Measurements from ENCODE around the gene POLG2.
"Not testable (repeated sequence)": the region's sequence is repeated elsewhere in the genome, so short reads cannot be mapped to it uniquely, and the experiment has no call there.

Gene POLG2

GRCh38 chr17:64480951-64481350 is 15.9 kb downstream of the POLG2 start:
- no peak for DNase-seq

GRCh38 chr17:64477849-64478248 is 19.0 kb downstream of the POLG2 start:
- DNase-seq: no peak

GRCh38 chr17:64472564-64472963 is 24.3 kb downstream of the POLG2 start:
- no peak for DNase-seq

- DNase-seq: no peak
Measured at GRCh38 chr17:64471440-64471839, 25.4 kb downstream of the POLG2 start.

GRCh38 chr17:64470625-64471024 is 26.2 kb downstream of the POLG2 start:
- no peak for DNase-seq

GRCh38 chr17:64466834-64467233 is 30.0 kb downstream of the POLG2 start:
- not testable (repeated sequence) for DNase-seq

GRCh38 chr17:64466019-64466735 is 30.7 kb downstream of the POLG2 start:
- no peak for DNase-seq

GRCh38 chr17:64461788-64462187 is 35.1 kb downstream of the POLG2 start:
- DNase-seq: no peak

- DNase-seq: no peak
Measured at GRCh38 chr17:64460955-64461354, 35.9 kb downstream of the POLG2 start.

GRCh38 chr17:64459818-64460217 is 37.0 kb downstream of the POLG2 start:
- DNase-seq: not testable (repeated sequence)

GRCh38 chr17:64459284-64459747 is 37.5 kb downstream of the POLG2 start:
- no peak for DNase-seq

GRCh38 chr17:64458756-64459155 is 38.1 kb downstream of the POLG2 start:
- no peak for DNase-seq

- DNase-seq: no peak
Measured at GRCh38 chr17:64457156-64457555, 39.7 kb downstream of the POLG2 start.

- no peak for DNase-seq
Measured at GRCh38 chr17:64455993-64456885, 40.6 kb downstream of the POLG2 start.

GRCh38 chr17:64449545-64449944 is 47.3 kb downstream of the POLG2 start:
- DNase-seq: no peak

- no peak for DNase-seq
Measured at GRCh38 chr17:64448665-64449512, 48.0 kb downstream of the POLG2 start, which contains the start of gene MILR1. Gene MILR1, plus strand, starts transcription at chr17:64449115. Its CDS starts 54 bp downstream, at chr17:64449169.

- no peak for DNase-seq
Measured at GRCh38 chr17:64447526-64447925, 49.3 kb downstream of the POLG2 start.

- no peak for DNase-seq
Measured at GRCh38 chr17:64443086-64443760, 53.6 kb downstream of the POLG2 start.

- no peak for DNase-seq
Measured at GRCh38 chr17:64442541-64442971, 54.3 kb downstream of the POLG2 start.

GRCh38 chr17:64441772-64442540 is 54.9 kb downstream of the POLG2 start:
- DNase-seq: no peak

GRCh38 chr17:64439956-64440355 is 56.9 kb downstream of the POLG2 start:
- DNase-seq: no peak

All from stimulated activated naive CD4-positive, alpha-beta T cell treated with Interleukin-2 at 50 U/mL for 16 hours (primary cell).